GM21529 (cell line): ENCODE measurements around the gene TRMT44.
"Not testable (repeated sequence)": the region's sequence is repeated elsewhere in the genome, so short reads cannot be mapped to it uniquely, and the experiment has no call there.

Experiments
- ATAC-seq: cut with Tn5 transposase; IDR thresholded peaks from one replicate; pipeline ENCODE4 v1.9.1; 2021; ENCODE audit not compliant: unreplicated experiment

Gene TRMT44

GRCh38 chr4:8486643-8487042 lies 46.1 kb downstream of the TRMT44 start:
- not testable (repeated sequence) for ATAC-seq

DNA sequence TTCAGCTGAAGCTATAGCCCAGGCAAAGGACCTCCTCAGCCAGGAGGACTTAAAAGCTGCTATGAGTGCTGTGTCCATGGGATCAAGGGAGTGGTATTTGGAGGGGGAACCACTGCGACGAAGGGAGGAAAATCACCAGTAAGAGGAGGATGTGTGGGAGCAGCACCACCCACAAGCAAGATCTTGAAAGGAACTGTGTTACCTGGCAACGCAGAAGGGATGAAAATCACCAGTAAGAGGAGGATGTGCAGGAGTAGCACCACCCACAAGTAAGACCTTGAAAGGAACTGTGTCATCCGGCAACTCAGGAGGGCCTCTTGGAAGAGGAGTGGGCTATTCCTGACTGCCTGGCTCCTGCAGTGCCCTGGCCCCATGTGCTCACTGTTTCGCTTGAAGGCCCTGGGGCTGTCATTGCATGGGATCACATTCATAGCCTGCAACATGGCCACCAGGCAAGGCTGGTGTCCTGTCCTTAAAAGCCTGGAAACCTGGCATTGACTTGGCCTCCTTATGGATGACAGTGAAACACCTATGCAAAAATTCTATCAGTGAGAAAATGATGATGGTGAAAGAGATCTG lies 48.3 kb downstream of the TRMT44 start:
- ATAC-seq, result no peak

DNA sequence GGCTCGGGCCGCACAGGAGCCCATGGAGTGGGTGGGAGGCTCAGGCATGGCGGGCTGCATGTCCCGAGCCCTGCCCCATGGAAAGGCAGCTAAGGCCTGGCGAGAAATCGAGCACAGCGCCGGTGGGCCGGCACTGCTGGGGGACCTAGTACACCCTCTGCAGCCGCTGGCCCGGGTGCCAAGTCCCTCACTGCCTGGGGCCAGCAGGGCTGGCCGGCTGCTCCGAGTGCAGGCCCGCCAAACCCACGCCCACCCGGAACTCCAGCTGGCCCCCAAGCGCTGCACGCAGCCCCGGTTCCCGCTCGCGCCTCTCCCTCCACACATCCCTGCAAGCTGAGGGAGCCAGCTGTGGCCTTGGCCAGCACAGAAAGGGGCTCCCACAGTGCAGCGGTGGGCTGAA lies 50.9 kb downstream of the TRMT44 start:
- ATAC-seq, result not testable (repeated sequence)

GRCh38 chr4:8492174-8492573 lies 51.6 kb downstream of the TRMT44 start:
- no peak for ATAC-seq

DNA sequence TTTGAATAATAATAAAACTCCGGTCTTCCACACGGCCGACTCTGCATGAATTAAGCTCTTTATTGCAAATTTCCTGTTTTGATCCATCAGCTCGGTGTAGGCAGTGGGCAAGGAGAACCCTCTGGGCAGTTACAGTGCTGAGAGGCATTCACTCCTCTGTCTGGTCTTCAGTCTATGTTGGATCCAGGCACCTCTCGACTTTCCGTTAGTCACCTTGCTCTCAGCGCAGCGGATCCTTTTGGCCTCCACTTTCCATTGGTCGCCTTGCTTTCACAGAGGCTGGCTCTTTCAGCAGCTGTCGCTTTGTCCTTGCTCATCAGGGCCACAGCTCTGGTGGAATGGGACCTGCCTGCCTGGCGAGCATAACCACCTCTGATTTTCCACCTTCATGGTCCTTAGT lies 52.9 kb downstream of the TRMT44 start:
- ATAC-seq, result no peak

GRCh38 chr4:8494218-8494617 lies 53.6 kb downstream of the TRMT44 start:
- ATAC-seq, result no peak

GRCh38 chr4:8494983-8495548 lies 54.5 kb downstream of the TRMT44 start:
- no peak for ATAC-seq

- no peak for ATAC-seq
These were observed 55.2 kb downstream of the TRMT44 start for GRCh38 chr4:8495803-8496202.

DNA sequence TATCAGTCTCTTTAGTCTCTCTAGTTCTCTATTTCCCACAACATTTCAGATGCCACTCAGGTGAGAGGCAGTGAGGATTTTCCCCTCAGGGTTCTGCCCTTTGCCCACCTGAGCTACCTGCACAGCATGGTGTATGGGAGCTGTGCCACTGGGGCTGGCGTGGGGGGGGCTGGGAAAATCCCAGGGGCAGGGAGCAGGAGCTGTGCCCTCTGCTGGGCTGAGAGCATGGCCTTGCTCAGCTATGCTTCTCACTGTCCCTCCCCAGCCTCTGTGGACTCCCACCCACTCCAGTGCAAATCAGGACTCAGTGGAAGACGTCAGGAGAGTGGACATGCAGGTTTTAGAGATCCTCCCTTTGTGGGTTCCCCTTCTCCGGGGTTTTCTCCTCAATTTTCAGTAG lies 57.2 kb downstream of the TRMT44 start:
- no peak for ATAC-seq

- no peak for ATAC-seq
These were observed 60.4 kb downstream of the TRMT44 start for GRCh38 chr4:8500966-8501365.

GRCh38 chr4:8501781-8502180 lies 61.2 kb downstream of the TRMT44 start:
- no peak for ATAC-seq

DNA sequence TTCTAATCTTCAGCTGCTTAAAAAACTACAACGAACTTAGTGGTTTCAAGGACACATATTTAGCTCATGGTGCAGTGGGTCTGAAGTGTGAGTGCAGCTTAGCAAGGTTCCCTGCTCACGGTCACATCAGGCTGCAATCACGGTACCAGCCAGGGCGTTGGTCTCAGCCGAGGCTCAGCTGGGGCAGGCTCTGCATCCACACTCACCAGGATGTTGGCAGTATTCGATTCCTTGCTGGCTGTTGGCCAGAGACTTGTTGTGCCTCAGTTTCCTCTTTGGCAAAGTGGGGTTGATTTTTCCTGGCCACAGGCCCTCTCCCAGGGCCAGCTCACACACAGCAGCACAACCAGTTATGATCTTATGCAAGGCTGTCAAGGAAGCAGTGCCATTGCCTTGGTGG lies 61.8 kb downstream of the TRMT44 start:
- no peak for ATAC-seq

DNA sequence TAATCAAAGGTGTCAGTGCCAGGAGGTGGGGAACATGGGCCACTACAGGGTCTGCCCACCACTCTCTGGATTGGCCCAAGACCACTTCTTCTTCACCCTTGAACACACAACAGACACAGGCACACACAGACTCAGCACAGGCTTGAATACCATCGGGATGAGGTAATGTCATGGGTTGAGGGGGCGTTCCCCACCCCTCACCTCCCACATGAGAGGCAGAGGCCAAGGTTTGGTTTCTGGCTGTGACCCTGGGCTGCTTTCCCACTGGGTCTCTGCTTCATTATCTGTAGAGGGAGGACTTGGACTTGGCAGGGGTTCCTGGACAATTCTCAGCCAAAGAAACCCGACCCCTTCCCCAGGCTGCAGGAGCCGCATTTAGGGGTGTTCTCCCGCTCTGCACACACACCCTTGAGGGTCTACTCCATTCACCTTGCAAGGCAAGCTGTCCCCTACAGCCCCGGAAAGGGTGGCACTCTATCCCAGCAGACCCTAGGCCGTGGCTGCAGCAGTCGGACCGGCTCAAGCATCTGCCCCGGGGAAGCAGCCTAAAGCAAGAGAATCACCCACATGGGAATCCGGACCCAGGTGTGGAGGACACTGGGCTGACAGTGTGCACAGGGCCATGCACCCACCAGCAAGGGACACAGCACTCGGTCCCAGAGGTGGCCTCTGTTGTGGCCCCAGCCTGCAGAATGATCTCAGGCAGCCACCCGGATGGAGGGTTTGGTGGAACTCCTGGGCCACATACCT lies 62.4 kb downstream of the TRMT44 start:
- no peak for ATAC-seq

DNA sequence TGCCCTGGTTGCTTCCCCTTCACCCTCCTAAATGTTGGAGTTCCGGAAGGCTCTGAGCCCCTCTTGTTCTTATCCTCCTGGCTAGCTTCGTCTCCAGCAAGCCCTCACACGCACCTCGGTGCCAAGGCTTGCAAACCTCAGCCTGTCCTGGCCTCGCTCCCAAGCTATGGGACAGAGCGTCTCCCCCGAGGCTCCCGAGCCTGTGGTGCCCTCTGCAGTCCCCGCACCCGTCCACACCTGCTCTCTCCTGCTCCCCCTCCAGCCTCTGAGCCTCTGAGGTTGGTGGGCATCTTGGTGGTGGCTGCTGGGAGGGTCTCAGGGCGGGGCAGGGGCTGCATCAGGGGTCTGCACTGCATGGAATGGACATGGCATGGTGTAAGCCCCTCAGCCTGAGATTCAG lies 63.2 kb downstream of the TRMT44 start:
- no peak for ATAC-seq

DNA sequence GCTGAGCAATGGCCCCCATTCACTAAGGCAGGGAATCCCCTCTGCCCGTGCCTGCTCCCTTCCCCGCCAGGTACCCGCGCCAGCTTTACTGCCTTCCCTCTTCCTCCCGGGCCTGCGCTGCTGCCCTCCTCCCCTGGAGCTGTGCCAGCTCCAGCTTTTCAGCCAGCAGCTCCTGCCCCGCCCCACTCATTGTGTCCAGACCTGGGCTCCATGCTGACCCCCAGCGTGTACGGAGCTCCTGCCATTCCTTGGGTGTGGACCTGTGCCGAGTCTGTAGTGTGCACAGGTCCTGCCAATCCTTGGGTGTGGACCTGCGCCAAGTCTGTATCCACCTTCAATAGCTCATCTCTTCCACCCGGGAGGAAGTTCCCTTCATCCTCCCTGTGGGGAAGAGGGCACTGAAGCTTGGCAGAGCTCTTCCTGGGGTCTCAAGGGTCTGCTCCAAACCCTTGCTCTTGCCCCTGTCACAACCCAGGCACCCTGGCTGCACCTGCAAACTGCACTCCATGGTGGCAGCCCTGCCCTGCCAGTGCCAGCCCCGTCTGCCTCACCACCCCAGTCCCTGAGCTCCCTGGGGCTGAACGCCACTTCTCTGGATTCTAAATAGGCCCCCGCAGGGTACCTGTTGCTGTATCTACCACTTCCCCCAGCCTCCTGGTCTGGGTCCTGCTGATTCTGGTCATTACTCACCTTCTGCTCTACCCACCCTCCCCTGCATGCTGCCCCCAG lies 63.9 kb downstream of the TRMT44 start:
- no peak for ATAC-seq

- ATAC-seq, result no peak
These were observed 64.7 kb downstream of the TRMT44 start for GRCh38 chr4:8505229-8505628.

DNA sequence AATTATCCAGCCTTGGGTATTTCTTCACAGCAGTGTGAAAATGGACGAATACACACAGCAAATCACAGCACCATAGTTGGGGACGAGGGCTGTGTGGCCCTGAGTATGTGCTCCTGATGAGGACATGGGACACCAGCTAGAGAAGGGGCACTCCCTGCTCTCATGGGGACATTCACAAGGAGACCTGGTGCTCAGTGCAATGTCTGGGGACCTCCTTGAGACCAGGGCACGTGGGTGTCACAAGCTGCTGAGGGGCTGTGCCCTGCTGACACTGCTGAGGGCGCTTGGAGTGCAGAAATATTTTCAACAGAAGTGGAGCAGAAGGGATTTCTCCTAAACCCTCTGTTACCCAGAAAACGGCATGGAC lies 65.4 kb downstream of the TRMT44 start:
- no peak for ATAC-seq

GRCh38 chr4:8506373-8507195 lies 66.0 kb downstream of the TRMT44 start:
- no peak for ATAC-seq

- ATAC-seq, result no peak
These were observed 66.6 kb downstream of the TRMT44 start for GRCh38 chr4:8507196-8507570.

- no peak for ATAC-seq
These were observed 67.0 kb downstream of the TRMT44 start for GRCh38 chr4:8507624-8508023.

GRCh38 chr4:8508266-8508665 lies 67.7 kb downstream of the TRMT44 start:
- no peak for ATAC-seq
